ENCODE results near the gene DIAPH1.

Gene DIAPH1

DNA sequence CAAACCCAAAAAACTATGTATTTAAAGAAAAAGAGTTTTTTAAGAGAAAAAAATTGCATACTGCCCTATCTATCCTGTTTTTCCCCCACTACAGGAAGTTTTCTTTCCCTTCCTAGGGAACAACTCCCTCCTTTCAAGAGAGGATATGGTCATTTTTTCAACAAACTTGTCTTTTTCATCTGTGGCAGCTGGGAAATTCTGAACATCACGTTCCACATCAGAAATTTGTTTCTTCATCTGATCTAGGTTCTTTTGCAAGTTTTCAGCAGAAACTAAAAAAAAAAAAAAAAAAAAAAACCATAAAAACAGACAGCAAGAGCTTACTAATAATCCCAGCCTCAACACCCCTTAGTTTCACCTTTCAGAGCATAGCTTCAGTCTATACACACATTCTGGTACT lies 91.4 kb downstream of the DIAPH1 start (continued):
- TF ChIP-seq ZBTB21 (tag by site-specific recombination; IDR thresholded peaks at IDR 0.05) = no peak
- TF ChIP-seq, protein P1, sequence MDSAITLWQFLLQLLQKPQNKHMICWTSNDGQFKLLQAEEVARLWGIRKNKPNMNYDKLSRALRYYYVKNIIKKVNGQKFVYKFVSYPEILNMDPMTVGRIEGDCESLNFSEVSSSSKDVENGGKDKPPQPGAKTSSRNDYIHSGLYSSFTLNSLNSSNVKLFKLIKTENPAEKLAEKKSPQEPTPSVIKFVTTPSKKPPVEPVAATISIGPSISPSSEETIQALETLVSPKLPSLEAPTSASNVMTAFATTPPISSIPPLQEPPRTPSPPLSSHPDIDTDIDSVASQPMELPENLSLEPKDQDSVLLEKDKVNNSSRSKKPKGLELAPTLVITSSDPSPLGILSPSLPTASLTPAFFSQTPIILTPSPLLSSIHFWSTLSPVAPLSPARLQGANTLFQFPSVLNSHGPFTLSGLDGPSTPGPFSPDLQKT (IDR thresholded peaks at IDR 0.05; ENCODE audit: borderline replicate concordance, low read depth, low read length) = no peak
- TF ChIP-seq ZFP69B (tag by site-specific recombination; IDR thresholded peaks at IDR 0.05) = no peak
- no peak for TF ChIP-seq ZNF121 (tag by site-specific recombination; IDR thresholded peaks at IDR 0.05)
- TF ChIP-seq ZNF521 (tag by site-specific recombination; IDR thresholded peaks at IDR 0.05) = no peak
- no peak for TF ChIP-seq GLIS1 (tag by site-specific recombination; IDR thresholded peaks at IDR 0.05)
- TF ChIP-seq ZNF529 (tag by site-specific recombination; IDR thresholded peaks at IDR 0.05; ENCODE audit: insufficient replicate concordance) = no peak
- TF ChIP-seq HOXA7 (CRISPR knock-in tag; IDR thresholded peaks at IDR 0.05; ENCODE audit: borderline replicate concordance) = no peak
- TF ChIP-seq, protein P2, sequence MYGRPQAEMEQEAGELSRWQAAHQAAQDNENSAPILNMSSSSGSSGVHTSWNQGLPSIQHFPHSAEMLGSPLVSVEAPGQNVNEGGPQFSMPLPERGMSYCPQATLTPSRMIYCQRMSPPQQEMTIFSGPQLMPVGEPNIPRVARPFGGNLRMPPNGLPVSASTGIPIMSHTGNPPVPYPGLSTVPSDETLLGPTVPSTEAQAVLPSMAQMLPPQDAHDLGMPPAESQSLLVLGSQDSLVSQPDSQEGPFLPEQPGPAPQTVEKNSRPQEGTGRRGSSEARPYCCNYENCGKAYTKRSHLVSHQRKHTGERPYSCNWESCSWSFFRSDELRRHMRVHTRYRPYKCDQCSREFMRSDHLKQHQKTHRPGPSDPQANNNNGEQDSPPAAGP (tag by site-specific recombination; IDR thresholded peaks at IDR 0.05) = no peak
- TF ChIP-seq, protein P3, sequence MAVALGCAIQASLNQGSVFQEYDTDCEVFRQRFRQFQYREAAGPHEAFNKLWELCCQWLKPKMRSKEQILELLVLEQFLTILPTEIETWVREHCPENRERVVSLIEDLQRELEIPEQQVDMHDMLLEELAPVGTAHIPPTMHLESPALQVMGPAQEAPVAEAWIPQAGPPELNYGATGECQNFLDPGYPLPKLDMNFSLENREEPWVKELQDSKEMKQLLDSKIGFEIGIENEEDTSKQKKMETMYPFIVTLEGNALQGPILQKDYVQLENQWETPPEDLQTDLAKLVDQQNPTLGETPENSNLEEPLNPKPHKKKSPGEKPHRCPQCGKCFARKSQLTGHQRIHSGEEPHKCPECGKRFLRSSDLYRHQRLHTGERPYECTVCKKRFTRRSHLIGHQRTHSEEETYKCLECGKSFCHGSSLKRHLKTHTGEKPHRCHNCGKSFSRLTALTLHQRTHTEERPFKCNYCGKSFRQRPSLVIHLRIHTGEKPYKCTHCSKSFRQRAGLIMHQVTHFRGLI (tag by site-specific recombination; IDR thresholded peaks at IDR 0.05) = no peak

DNA sequence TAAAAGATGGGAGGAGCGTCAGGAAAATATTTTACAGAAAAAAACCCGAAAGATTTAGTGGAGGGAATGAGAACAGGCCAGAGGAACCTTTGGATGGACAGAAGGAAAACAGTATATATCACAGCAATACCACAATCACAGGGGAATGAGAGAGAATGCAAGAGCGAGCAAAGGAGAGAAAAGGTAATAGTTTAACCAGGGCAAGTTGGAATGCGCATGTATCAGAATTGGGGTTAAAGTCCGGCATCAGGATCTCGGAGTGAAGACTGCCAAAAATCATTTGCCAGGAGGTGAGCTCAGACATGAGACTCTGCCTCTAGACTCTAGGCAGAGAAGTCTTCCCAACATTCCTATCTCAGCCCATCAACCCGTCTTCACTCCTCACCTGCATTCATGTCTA lies 93.1 kb downstream of the DIAPH1 start:
- TF ChIP-seq RBAK (tag by site-specific recombination; IDR thresholded peaks at IDR 0.05) (no peak), MZF1 (tag by site-specific recombination; IDR thresholded peaks at IDR 0.05; ENCODE audit: borderline replicate concordance) (no peak), ZNF792 (tag by site-specific recombination; IDR thresholded peaks at IDR 0.05) (no peak), ZNF777 (tag by site-specific recombination; IDR thresholded peaks at IDR 0.05; ENCODE audit: borderline replicate concordance) (no peak), ZNF391 (tag by site-specific recombination; IDR thresholded peaks at IDR 0.05; ENCODE audit: borderline replicate concordance, low read depth) (no peak), ZNF16 (tag by site-specific recombination; IDR thresholded peaks at IDR 0.05; ENCODE audit: low read depth) (no peak), ZNF596 (tag by site-specific recombination; IDR thresholded peaks at IDR 0.05) (no peak), ZNF133 (tag by site-specific recombination; IDR thresholded peaks at IDR 0.05) (no peak), SP2 (tag by site-specific recombination; IDR thresholded peaks at IDR 0.05) (no peak), ZNF146 (tag by site-specific recombination; IDR thresholded peaks at IDR 0.05) (no peak), ZNF510 (tag by site-specific recombination; IDR thresholded peaks at IDR 0.05; ENCODE audit: insufficient replicate concordance) (no peak), ZNF843 (tag by site-specific recombination; IDR thresholded peaks at IDR 0.05) (no peak), ZBTB48 (tag by site-specific recombination; IDR thresholded peaks at IDR 0.05) (no peak), ZNF48 (tag by site-specific recombination; IDR thresholded peaks at IDR 0.05) (no peak), OSR2 (tag by site-specific recombination; IDR thresholded peaks at IDR 0.05) (no peak), ZNF140 (tag by site-specific recombination; IDR thresholded peaks at IDR 0.05) (no peak)
- TF ChIP-seq, protein P4, sequence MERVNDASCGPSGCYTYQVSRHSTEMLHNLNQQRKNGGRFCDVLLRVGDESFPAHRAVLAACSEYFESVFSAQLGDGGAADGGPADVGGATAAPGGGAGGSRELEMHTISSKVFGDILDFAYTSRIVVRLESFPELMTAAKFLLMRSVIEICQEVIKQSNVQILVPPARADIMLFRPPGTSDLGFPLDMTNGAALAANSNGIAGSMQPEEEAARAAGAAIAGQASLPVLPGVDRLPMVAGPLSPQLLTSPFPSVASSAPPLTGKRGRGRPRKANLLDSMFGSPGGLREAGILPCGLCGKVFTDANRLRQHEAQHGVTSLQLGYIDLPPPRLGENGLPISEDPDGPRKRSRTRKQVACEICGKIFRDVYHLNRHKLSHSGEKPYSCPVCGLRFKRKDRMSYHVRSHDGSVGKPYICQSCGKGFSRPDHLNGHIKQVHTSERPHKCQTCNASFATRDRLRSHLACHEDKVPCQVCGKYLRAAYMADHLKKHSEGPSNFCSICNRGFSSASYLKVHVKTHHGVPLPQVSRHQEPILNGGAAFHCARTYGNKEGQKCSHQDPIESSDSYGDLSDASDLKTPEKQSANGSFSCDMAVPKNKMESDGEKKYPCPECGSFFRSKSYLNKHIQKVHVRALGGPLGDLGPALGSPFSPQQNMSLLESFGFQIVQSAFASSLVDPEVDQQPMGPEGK (tag by site-specific recombination; IDR thresholded peaks at IDR 0.05) = no peak
- TF ChIP-seq, protein P5, sequence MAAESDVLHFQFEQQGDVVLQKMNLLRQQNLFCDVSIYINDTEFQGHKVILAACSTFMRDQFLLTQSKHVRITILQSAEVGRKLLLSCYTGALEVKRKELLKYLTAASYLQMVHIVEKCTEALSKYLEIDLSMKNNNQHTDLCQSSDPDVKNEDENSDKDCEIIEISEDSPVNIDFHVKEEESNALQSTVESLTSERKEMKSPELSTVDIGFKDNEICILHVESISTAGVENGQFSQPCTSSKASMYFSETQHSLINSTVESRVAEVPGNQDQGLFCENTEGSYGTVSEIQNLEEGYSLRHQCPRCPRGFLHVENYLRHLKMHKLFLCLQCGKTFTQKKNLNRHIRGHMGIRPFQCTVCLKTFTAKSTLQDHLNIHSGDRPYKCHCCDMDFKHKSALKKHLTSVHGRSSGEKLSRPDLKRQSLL (tag by site-specific recombination; IDR thresholded peaks at IDR 0.05) = no peak
- POLR2A ChIA-PET = interaction anchor here (1.5 kb wide), 1 partner anchor 105 kb away, joined by 6 read pairs; the partner anchor contains the start of gene PCDHGA11
- Histone ChIP-seq H3K27ac (ENCODE audit: extremely low read depth, low read depth, low read length) (no peak overlapping the region), H3K9me3 (ENCODE audit: control insufficient read depth, insufficient read depth, low read depth, low read length) (no peaks in the 10 kb centered on the region), H3K4me1 (ENCODE audit: control insufficient read depth, insufficient read depth, low read length) (peaks cover 11% of the 10 kb centered on the region), H3K36me3 (ENCODE audit: control insufficient read depth in 2 of 2, insufficient read depth in 1 of 2, low read length in 2 of 2) (peaks cover 31 to 94% of the 10 kb centered on the region in 2 experiments), H3K4me3 (ENCODE audit: low read depth, low read length) (no peak overlapping the region)
- CTCF ChIA-PET = interaction anchor here (0.5 to 10.9 kb wide), 16 partner anchors 9 to 302 kb away, joined by 3 to 160 read pairs (median 10); partner anchors contain the start of genes PCDHB14, PCDHGA10, PCDHGA11 and PCDHGA12
